B cell (primary cell): ENCODE data around the gene FZR1. TPM values are rescaled to one million over a fixed set of nuclear protein-coding genes. Genes with fewer than 3 reads are reported as not detected.

Experiments used
- ATAC-seq: fragments of 200-7000 bp; cut with Tn5 transposase; one replicate; pipeline ENCODE4 v1.10.0; 2021; ENCODE audit warnings: low read depth, mild to moderate bottlenecking, moderate number of reproducible peaks, moderate library complexity
- CTCF ChIA-PET: fragments of 350-600 bp; sonication (Branson Sonifier 250); formaldehyde crosslinking; loops from one replicate; lab custom pipeline; 2021; ENCODE audit warnings: antibody characterized with exemption, inconsistent platforms; lab: Charles Lee
- POLR2A ChIA-PET: fragments of 350-600 bp; sonication (Branson Sonifier 250); formaldehyde crosslinking; loops from one replicate; lab custom pipeline; 2021; ENCODE audit warnings: antibody characterized with exemption; lab: Charles Lee
- DNase-seq: peaks from one replicate; pipeline ENCODE4 v3.0.0; 2013
- H2AFZ ChIP-seq: 2 replicates; pipeline ENCODE4 v1.6.1; 2012; ENCODE audit warnings: mild to moderate bottlenecking, low read depth, low read length; ENCODE audit not compliant: insufficient read depth, poor library complexity, severe bottlenecking
- H3K27ac ChIP-seq, 2 donors: 1 replicate in 1 of 2; 2 replicates in 1 of 2; pipeline ENCODE4 v1.5.1; 2012 to 2013; ENCODE audit warnings: low read length in 2 of 2, mild to moderate bottlenecking in 2 of 2, moderate library complexity in 1 of 2
- H3K27me3 ChIP-seq, 4 experiments: fragments of 200-600 bp in 1 of 4; sonication (generic) in 1 of 4; replicated peaks in 1 of 4; 1 replicate in 2 of 4; 2 replicates in 2 of 4; pipeline versions ENCODE4 v1.6.1 to v1.7.0; 2013 to 2016; ENCODE audit warnings: low read length in 3 of 4, mild to moderate bottlenecking in 2 of 4, mixed read lengths in 1 of 4, moderate library complexity in 1 of 4; ENCODE audit not compliant: insufficient read depth in 4 of 4, control insufficient read depth in 3 of 4; ENCODE audit errors: control extremely low read depth in 1 of 4
- H3K36me3 ChIP-seq, 2 experiments: replicated peaks in 1 of 2; 1 replicate in 1 of 2; 2 replicates in 1 of 2; pipeline versions ENCODE4 v1.6.1 to v1.7.1; 2013; ENCODE audit warnings: low read length in 1 of 2; ENCODE audit not compliant: insufficient read depth in 2 of 2, control insufficient read depth in 1 of 2; ENCODE audit errors: control extremely low read depth in 1 of 2, extremely low read depth in 1 of 2
- H3K4me1 ChIP-seq, 2 donors: fragments of 200-600 bp in 1 of 2; sonication (generic) in 1 of 2; 1 replicate in 1 of 2; 2 replicates in 1 of 2; pipeline versions ENCODE4 v1.5.1 to v1.6.1; 2013 to 2017; ENCODE audit warnings: low read length in 2 of 2; ENCODE audit not compliant: control insufficient read depth in 2 of 2, insufficient read depth in 2 of 2
- H3K4me2 ChIP-seq: replicated peaks from 2 replicates; pipeline ENCODE3; 2012; ENCODE audit warnings: mild to moderate bottlenecking, low read depth, low read length; ENCODE audit not compliant: poor library complexity, severe bottlenecking
- H3K4me3 ChIP-seq, 5 experiments: fragments of 200-600 bp in 1 of 5; sonication (generic) in 1 of 5; 1 replicate in 3 of 5; 2 replicates in 2 of 5; pipeline versions ENCODE4 v1.5.1 to v1.7.0; 2011 to 2016; ENCODE audit warnings: low read length in 4 of 5, mild to moderate bottlenecking in 4 of 5, low read depth in 2 of 5, control low read depth in 1 of 5, moderate library complexity in 1 of 5; ENCODE audit not compliant: insufficient read depth in 1 of 5; ENCODE audit errors: control extremely low read depth in 1 of 5, extremely low read depth in 1 of 5
- H3K79me2 ChIP-seq: fragments of 200-600 bp; sonication (generic); one replicate; pipeline ENCODE4 v1.6.0; 2016; ENCODE audit warnings: low read length; ENCODE audit not compliant: control insufficient read depth, insufficient read depth
- H3K9ac ChIP-seq: fragments of 200-600 bp; sonication (generic); 2 replicates; pipeline ENCODE4 v1.6.1; 2017; ENCODE audit warnings: mild to moderate bottlenecking, low read length, moderate library complexity
- H3K9me3 ChIP-seq, 3 donors: one replicate each; pipeline versions ENCODE4 v1.6.1 to v1.7.1; 2013; ENCODE audit warnings: low read length in 2 of 3; ENCODE audit not compliant: control insufficient read depth in 2 of 3, insufficient read depth in 1 of 3; ENCODE audit errors: control extremely low read depth in 1 of 3
- H4K20me1 ChIP-seq: 2 replicates; pipeline ENCODE4 v1.6.0; 2012; ENCODE audit warnings: mild to moderate bottlenecking, low read length; ENCODE audit not compliant: insufficient read depth, control insufficient read depth, poor library complexity, severe bottlenecking
- H3K27ac Mint-ChIP-seq: one replicate; pipeline ENCODE4 v1.8.0; 2021; ENCODE audit warnings: mixed read lengths
- H3K27me3 Mint-ChIP-seq: one replicate; pipeline ENCODE4 v1.8.0; 2021; ENCODE audit warnings: mixed read lengths
- H3K4me1 Mint-ChIP-seq: one replicate; pipeline ENCODE4 v1.8.0; 2021; ENCODE audit warnings: mixed read lengths
- H3K4me3 Mint-ChIP-seq: one replicate; pipeline ENCODE4 v1.8.0; 2021; ENCODE audit warnings: mixed read lengths
- H3K9me3 Mint-ChIP-seq: one replicate; pipeline ENCODE4 v1.8.0; 2022; ENCODE audit warnings: mixed read lengths; ENCODE audit not compliant: insufficient read depth
- CTCF ChIP-seq: fragments of 200-600 bp; IDR thresholded peaks from one replicate; pipeline ENCODE4 v1.8.0; 2022; ENCODE audit warnings: antibody characterized with exemption, mild to moderate bottlenecking
- EZH2 ChIP-seq: IDR thresholded peaks from 2 replicates; pipeline ENCODE4 v1.6.1; 2012; ENCODE audit warnings: borderline replicate concordance, low read depth, mild to moderate bottlenecking, moderate library complexity, low read length; ENCODE audit not compliant: insufficient read depth, poor library complexity, severe bottlenecking
- WGBS: methylation state at CpG from one replicate; pipeline ENCODE4 v1.1.5; 2013; ENCODE audit warnings: missing lambda C conversion rate; ENCODE audit not compliant: insufficient coverage; 5-methylcytosine and 5-hydroxymethylcytosine counted together
- intact Hi-C: fragments of 100-400 bp; cut with micrococcal nuclease; formaldehyde crosslinking; loops from one replicate; pipeline ENCODE4 v1.10.0; 2022
- polyA plus RNA-seq: library from polyadenylated mRNA; depleted of rRNA; stranded (reverse); fragments of >200 nt; gene quantifications from 2 replicates; pipeline ENCODE4 v1.2.3, GENCODE V29; 2012
- total RNA-seq, 2 donors: library from RNA; stranded (reverse); fragments of 120-200 nt in 1 of 2; gene quantifications; 1 replicate in 1 of 2; 2 replicates in 1 of 2; pipeline versions ENCODE4 v1.2.3 to v1.2.4, GENCODE V29; 2013 to 2022

FZR1 gene
- total and polyA plus RNA-seq, 2 donors (not counting 1 experiment from before 2014, with no cell fraction given), result 83.5 to 96.1 TPM

- Histone ChIP-seq H3K4me2 (no peak overlapping the region), H3K9ac (no peak overlapping the region), H3K27ac (no peak overlapping the region), H3K79me2 (no peaks in the 10 kb centered on the region), H3K4me3 (no peak overlapping the region), H4K20me1 (no peaks in the 10 kb centered on the region), H3K36me3 (no peaks in the 10 kb centered on the region), H3K9me3 (peaks cover 0 to 11% (median 3%) of the 10 kb centered on the region in 3 donors), H2AFZ (no peak overlapping the region), H3K27me3 (no peaks in the 10 kb centered on the region), H3K4me1 (no peaks in the 10 kb centered on the region)
- intact Hi-C loops, result no loop called here
- DNase-seq, result no peak
- POLR2A ChIA-PET, result interaction anchor here (0.6 kb wide), 1 partner anchor 46 kb away, joined by 7 read pairs; no protein-coding TSS in a partner anchor
- TF ChIP-seq CTCF (no peak), EZH2 (no peak)
- H3K4me3 Mint-ChIP-seq, result no peak overlapping the region
- H3K27me3 Mint-ChIP-seq, result no peaks in the 10 kb centered on the region
- CTCF ChIA-PET, result no interaction called here
- no peak overlapping the region for H3K27ac Mint-ChIP-seq
- 97% methylated on average over 29 of the region's 57 CpGs for WGBS
- peaks cover 3% of the 10 kb centered on the region for H3K9me3 Mint-ChIP-seq
- ATAC-seq, result no peak
- H3K4me1 Mint-ChIP-seq, result no peaks in the 10 kb centered on the region
These were observed 42.2 kb upstream of the FZR1 start for GRCh38 chr19:3463714-3464586.
